K562 (cell line): ENCODE results near the gene MCCD1. TPM values are rescaled to one million over a fixed set of nuclear protein-coding genes. Genes with fewer than 3 reads are reported as not detected.
A peak's percentile ranks its signal among the peaks of the same experiment; 100 is the strongest.

Experiments
- ARID3B ChIP-seq: fragments of 250-450 bp; sonication (Bioruptor Pico); IDR thresholded peaks from 2 replicates; pipeline ENCODE4 v1.4.0; 2020; ENCODE audit warnings: borderline replicate concordance
- BRD9 ChIP-seq: fragments of 450-650 bp; IDR thresholded peaks from 2 replicates; pipeline ENCODE4 v1.6.1; 2018; ENCODE audit warnings: low read depth; ENCODE audit not compliant: partially characterized antibody
- GABPA ChIP-seq: fragments of 200-800 bp; sonication (Bioruptor generic); conservative IDR thresholded peaks from 2 replicates; pipeline ENCODE4 v1.6.1; 2016; ENCODE audit warnings: low read depth, missing genetic modification characterization, missing compliant biosample characterization
- KDM1A ChIP-seq, 2 experiments: fragments of 450-650 bp; IDR thresholded peaks; 2 replicates each; pipeline ENCODE4 v1.6.1; 2016; ENCODE audit warnings: mild to moderate bottlenecking in 2 of 2
- L3MBTL2 ChIP-seq: fragments of 450-650 bp; IDR thresholded peaks from 2 replicates; pipeline ENCODE4 v1.6.1; 2016; ENCODE audit warnings: mild to moderate bottlenecking, moderate library complexity
- LCOR ChIP-seq: sonication (generic); formaldehyde crosslinking; IDR thresholded peaks from 2 replicates; pipeline ENCODE4 v1.8.0; 2022; ENCODE audit warnings: mild to moderate bottlenecking, missing genetic modification reagents
- MLLT1 ChIP-seq, 2 experiments: fragments of 450-650 bp; IDR thresholded peaks; 2 replicates each; pipeline ENCODE4 v1.6.1; 2016
- PBX2 ChIP-seq, 2 experiments: IDR thresholded peaks in 1 of 2; conservative IDR thresholded peaks in 1 of 2; 2 replicates each; pipeline ENCODE4 v1.6.1; 2016; ENCODE audit warnings: low read depth in 2 of 2, mild to moderate bottlenecking in 1 of 2, missing compliant biosample characterization in 1 of 2, missing genetic modification characterization in 1 of 2, moderate library complexity in 1 of 2
- PKNOX1 ChIP-seq: fragments of 450-650 bp; IDR thresholded peaks from 2 replicates; pipeline ENCODE4 v1.6.1; 2016
- POLR3G ChIP-seq: IDR thresholded peaks from 2 replicates; pipeline ENCODE4 v1.6.1; 2011; ENCODE audit not compliant: insufficient read length, insufficient replicate concordance; ENCODE audit errors: extremely low read depth
- PRPF4 ChIP-seq: fragments of 200-400 bp; formaldehyde crosslinking; IDR thresholded peaks from one replicate; pipeline ENCODE4 v1.6.1; 2017; ENCODE audit warnings: low read length, low read depth, mild to moderate bottlenecking; ENCODE audit not compliant: insufficient read depth, poor library complexity, severe bottlenecking
- SMAD1 ChIP-seq: fragments of 150-350 bp; IDR thresholded peaks from 2 replicates; pipeline ENCODE4 v1.6.1; 2014; ENCODE audit warnings: low read length, low read depth; ENCODE audit not compliant: partially characterized antibody
- SMAD3 ChIP-seq: fragments of 450-650 bp; formaldehyde crosslinking; conservative IDR thresholded peaks from 2 replicates; pipeline ENCODE4 v1.4.0; 2020; ENCODE audit warnings: mild to moderate bottlenecking
- SMARCA5 ChIP-seq: fragments of 450-650 bp; IDR thresholded peaks from 2 replicates; pipeline ENCODE4 v1.6.1; 2016
- polyA plus RNA-seq, 8 experiments: library from polyadenylated mRNA; depleted of rRNA in 4 of 8; stranded (reverse) in 5 of 8; unstranded in 3 of 8; fragments of >200 nt; fragmentation: Nextera tagmentation in 2 of 8; fragmentation: Illumina TruSeq in 1 of 8; extraction: Ambion mirVana in 2 of 8; extraction: Trizol in 1 of 8; gene quantifications; 2 replicates each; pipeline versions ENCODE4 v1.2.1 to v1.2.3, GENCODE V29; 2011 to 2014; ENCODE audit warnings: inconsistent platforms in 1 of 8, missing spikeins in 1 of 8
- total RNA-seq, 7 experiments: library from RNA; depleted of rRNA in 6 of 7; stranded (reverse); fragments of >200 nt in 6 of 7; fragmentation: Illumina TruSeq in 2 of 7; extraction: Trizol in 2 of 7; gene quantifications; 2 replicates each; pipeline versions ENCODE4 v1.2.1 to v1.2.3, GENCODE V29; 2011 to 2021; ENCODE audit warnings: low replicate concordance in 1 of 7
- TF ChIP-seq, protein P1 (sequence below): fragments of 450-650 bp; IDR thresholded peaks from 2 replicates; pipeline ENCODE4 v1.7.0; 2016; ENCODE audit warnings: borderline replicate concordance
- TF ChIP-seq, protein P2 (sequence below): fragments of 200-400 bp; formaldehyde crosslinking; IDR thresholded peaks from 2 replicates; pipeline ENCODE4 v1.6.1; 2017; ENCODE audit warnings: mild to moderate bottlenecking, low read depth, low read length, moderate library complexity

MCCD1 gene
- total and polyA plus RNA-seq, 9 of the 15 experiments (the other 6 are each of a cell fraction or from before 2014, with no cell fraction given) = not detected

DNA sequence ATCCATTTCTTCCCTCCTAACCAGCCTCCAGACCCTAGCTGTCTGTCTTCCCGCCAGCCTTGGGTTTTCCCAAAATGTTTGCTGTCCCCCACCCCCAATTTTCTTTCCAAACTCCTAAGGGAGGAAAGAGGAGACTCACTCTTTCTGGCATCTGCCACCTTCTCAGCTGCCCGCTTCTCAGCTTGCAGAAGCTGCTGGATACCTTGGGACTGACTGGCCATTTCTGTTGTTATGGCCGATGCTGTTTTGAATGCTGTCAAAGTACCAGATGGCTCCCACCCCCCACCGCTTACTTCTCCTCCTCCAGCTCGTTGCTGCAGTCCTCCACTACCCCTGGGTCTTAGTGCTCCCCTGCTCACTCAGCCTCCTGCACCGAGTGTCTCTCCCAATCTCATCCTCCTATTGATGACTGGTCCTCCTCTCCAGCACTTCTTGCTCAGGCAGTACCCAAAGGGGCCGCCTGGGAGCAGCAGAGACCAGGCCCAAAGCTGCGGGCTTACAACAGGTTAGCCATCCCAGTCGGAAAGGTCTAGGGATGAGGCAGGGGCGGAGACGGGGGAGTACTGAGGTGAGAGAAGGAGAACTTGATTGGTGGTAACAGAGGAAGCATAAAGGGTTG is 17.7 kb downstream of the MCCD1 start, which contains the start of gene ATP6V1G2 (continued):
- TF ChIP-seq PRPF4 (no peak), GABPA (tag) (no peak), POLR3G (no peak), MLLT1 (IDR thresholded peaks at IDR 0.05) (no peak), ARID3B (CRISPR knock-in tag) (no peak), SMARCA5 (no peak), PBX2 (CRISPR knock-in tag; IDR thresholded peaks at IDR 0.05; ENCODE audit: low read depth) (no peak), PBX2 (tag; conservative IDR thresholded peaks at IDR 0.05; ENCODE audit: low read depth) (no peak), L3MBTL2 (peak; percentile 15; the same call in 1 of the 2 replicates), PKNOX1 (no peak), SMAD3 (CRISPR knock-in tag) (no peak), BRD9 (no peak), KDM1A (IDR thresholded peaks at IDR 0.05) (peak in 1 of 2 experiments; percentile 84; a peak in 2 of 4 replicates), SMAD1 (no peak), LCOR (CRISPR knock-in tag) (peak; percentile 67; the same call in 1 of the 2 replicates)
- TF ChIP-seq, protein P1, sequence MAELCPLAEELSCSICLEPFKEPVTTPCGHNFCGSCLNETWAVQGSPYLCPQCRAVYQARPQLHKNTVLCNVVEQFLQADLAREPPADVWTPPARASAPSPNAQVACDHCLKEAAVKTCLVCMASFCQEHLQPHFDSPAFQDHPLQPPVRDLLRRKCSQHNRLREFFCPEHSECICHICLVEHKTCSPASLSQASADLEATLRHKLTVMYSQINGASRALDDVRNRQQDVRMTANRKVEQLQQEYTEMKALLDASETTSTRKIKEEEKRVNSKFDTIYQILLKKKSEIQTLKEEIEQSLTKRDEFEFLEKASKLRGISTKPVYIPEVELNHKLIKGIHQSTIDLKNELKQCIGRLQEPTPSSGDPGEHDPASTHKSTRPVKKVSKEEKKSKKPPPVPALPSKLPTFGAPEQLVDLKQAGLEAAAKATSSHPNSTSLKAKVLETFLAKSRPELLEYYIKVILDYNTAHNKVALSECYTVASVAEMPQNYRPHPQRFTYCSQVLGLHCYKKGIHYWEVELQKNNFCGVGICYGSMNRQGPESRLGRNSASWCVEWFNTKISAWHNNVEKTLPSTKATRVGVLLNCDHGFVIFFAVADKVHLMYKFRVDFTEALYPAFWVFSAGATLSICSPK = no peak
- TF ChIP-seq, protein P2, sequence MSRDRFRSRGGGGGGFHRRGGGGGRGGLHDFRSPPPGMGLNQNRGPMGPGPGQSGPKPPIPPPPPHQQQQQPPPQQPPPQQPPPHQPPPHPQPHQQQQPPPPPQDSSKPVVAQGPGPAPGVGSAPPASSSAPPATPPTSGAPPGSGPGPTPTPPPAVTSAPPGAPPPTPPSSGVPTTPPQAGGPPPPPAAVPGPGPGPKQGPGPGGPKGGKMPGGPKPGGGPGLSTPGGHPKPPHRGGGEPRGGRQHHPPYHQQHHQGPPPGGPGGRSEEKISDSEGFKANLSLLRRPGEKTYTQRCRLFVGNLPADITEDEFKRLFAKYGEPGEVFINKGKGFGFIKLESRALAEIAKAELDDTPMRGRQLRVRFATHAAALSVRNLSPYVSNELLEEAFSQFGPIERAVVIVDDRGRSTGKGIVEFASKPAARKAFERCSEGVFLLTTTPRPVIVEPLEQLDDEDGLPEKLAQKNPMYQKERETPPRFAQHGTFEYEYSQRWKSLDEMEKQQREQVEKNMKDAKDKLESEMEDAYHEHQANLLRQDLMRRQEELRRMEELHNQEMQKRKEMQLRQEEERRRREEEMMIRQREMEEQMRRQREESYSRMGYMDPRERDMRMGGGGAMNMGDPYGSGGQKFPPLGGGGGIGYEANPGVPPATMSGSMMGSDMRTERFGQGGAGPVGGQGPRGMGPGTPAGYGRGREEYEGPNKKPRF = no peak
